HepG2 (cell line): Measurements from ENCODE around the gene ZKSCAN8. TPM values are rescaled to one million over a fixed set of nuclear protein-coding genes. Genes with fewer than 3 reads are reported as not detected.

Experiments used
- ATAC-seq: fragments of 200-7000 bp; cut with Tn5 transposase; 3 replicates; pipeline ENCODE4 v1.9.1; 2020; ENCODE audit warnings: mild to moderate bottlenecking, moderate library complexity
- BruUV-seq: library from RNA; stranded (reverse); fragments of 400-500 nt; replicated peaks from 2 replicates; lab custom pipeline; 2021; lab: Mats Ljungman, UMichigan
- CTCF ChIA-PET: fragments of 300-600 bp; formaldehyde crosslinking; extraction: SDS; loops from one replicate; lab custom pipeline; 2021; ENCODE audit warnings: low total read pairs, inconsistent platforms, low intra/inter-chr PET ratio; lab: Yijun Ruan, JAX
- POLR2A ChIA-PET: fragments of 350-600 bp; sonication (Branson Sonifier 250); formaldehyde crosslinking; loops from one replicate; lab custom pipeline; 2020; ENCODE audit warnings: antibody characterized with exemption, inconsistent platforms; lab: Yijun Ruan, JAX
- DNase-seq: peaks from one replicate; pipeline ENCODE4 v3.0.0-alpha.2; 2015; ENCODE audit warnings: low spot score
- FAIRE-seq: peaks from 3 replicates; lab custom pipeline; 2011; peaks lifted over from hg19 to GRCh38; lab: Jason Lieb, UNC
- H2AFZ ChIP-seq: one replicate; pipeline ENCODE4 v1.6.1; 2011; ENCODE audit warnings: low read length, inconsistent platforms
- H3K27ac ChIP-seq: fragments of 300-600 bp; 3 replicates; pipeline ENCODE4 v1.8.0; 2011; ENCODE audit warnings: mixed run types, mild to moderate bottlenecking, mixed read lengths, low read length, inconsistent platforms; ENCODE audit not compliant: insufficient read depth; ENCODE audit errors: extremely low read length
- H3K27me3 ChIP-seq, 2 experiments: fragments of 200-600 bp in 1 of 2; 2 replicates in 1 of 2; 3 replicates in 1 of 2; pipeline versions ENCODE4 v1.6.0 to v1.8.0; 2011; ENCODE audit warnings: low read length in 2 of 2, mild to moderate bottlenecking in 2 of 2, moderate library complexity in 2 of 2, inconsistent platforms in 1 of 2; ENCODE audit not compliant: insufficient read depth in 2 of 2, control insufficient read depth in 1 of 2
- H3K36me3 ChIP-seq, 2 experiments: fragments of 200-600 bp in 1 of 2; replicated peaks in 1 of 2; 2 replicates in 1 of 2; 3 replicates in 1 of 2; pipeline versions ENCODE4 v1.5.1 to v1.8.0; 2011; ENCODE audit warnings: low read length in 2 of 2, inconsistent platforms in 1 of 2; ENCODE audit not compliant: insufficient read depth in 2 of 2, control insufficient read depth in 1 of 2
- H3K4me1 ChIP-seq: 2 replicates; pipeline ENCODE4 v1.5.1; 2012; ENCODE audit warnings: low read length, inconsistent platforms; ENCODE audit not compliant: insufficient read depth
- H3K4me2 ChIP-seq: 2 replicates; pipeline ENCODE4 v1.6.0; 2011; ENCODE audit warnings: low read depth, low read length, inconsistent platforms
- H3K4me3 ChIP-seq, 3 experiments: fragments of 200-600 bp in 1 of 3; sonication (generic), shearing (Covaris generic) in 1 of 3; replicated peaks in 1 of 3; 2 replicates each; pipeline ENCODE4 v1.5.1; 2011 to 2016; ENCODE audit warnings: low read length in 3 of 3, inconsistent platforms in 2 of 3, low read depth in 2 of 3, mild to moderate bottlenecking in 2 of 3, control low read depth in 1 of 3, mixed read lengths in 1 of 3; ENCODE audit not compliant: insufficient read depth in 1 of 3
- H3K79me2 ChIP-seq: one replicate; pipeline ENCODE4 v1.6.1; 2011; ENCODE audit warnings: low read length, inconsistent platforms; ENCODE audit not compliant: insufficient read depth
- H3K9ac ChIP-seq: 2 replicates; pipeline ENCODE4 v1.6.0; 2011; ENCODE audit warnings: mild to moderate bottlenecking, low read depth, low read length, inconsistent platforms; ENCODE audit not compliant: insufficient read depth
- H3K9me3 ChIP-seq: 2 replicates; pipeline ENCODE4 v1.5.1; 2012; ENCODE audit warnings: mild to moderate bottlenecking, low read length
- H4K20me1 ChIP-seq: 2 replicates; pipeline ENCODE4 v1.6.0; 2011; ENCODE audit warnings: inconsistent platforms, mild to moderate bottlenecking, low read length, moderate library complexity; ENCODE audit not compliant: insufficient read depth
- CC2D1A ChIP-seq: sonication (generic); formaldehyde crosslinking; IDR thresholded peaks from 2 replicates; pipeline ENCODE4 v1.8.1; 2023; ENCODE audit warnings: mild to moderate bottlenecking, missing genetic modification reagents
- DNMT3B ChIP-seq: conservative IDR thresholded peaks from 2 replicates; pipeline ENCODE4 v1.6.1; 2016; ENCODE audit warnings: missing biosample characterization, control low read depth
- GFI1 ChIP-seq: sonication (generic); formaldehyde crosslinking; IDR thresholded peaks from 2 replicates; pipeline ENCODE4 v1.5.0; 2020; ENCODE audit warnings: missing genetic modification reagents, mild to moderate bottlenecking, borderline replicate concordance
- KDM3A ChIP-seq: IDR thresholded peaks from 2 replicates; pipeline ENCODE4 v1.6.1; 2018; ENCODE audit warnings: low read depth, missing compliant biosample characterization
- NCOA2 ChIP-seq: sonication (generic); formaldehyde crosslinking; IDR thresholded peaks from 2 replicates; pipeline ENCODE4 v1.8.0; 2022; ENCODE audit warnings: inconsistent platforms
- ZFY ChIP-seq: sonication (generic); formaldehyde crosslinking; IDR thresholded peaks from 2 replicates; pipeline ENCODE4 v1.4.0; 2020; ENCODE audit warnings: missing genetic modification reagents
- ZNF12 ChIP-seq: sonication (generic); formaldehyde crosslinking; IDR thresholded peaks from 2 replicates; pipeline ENCODE4 v1.5.0; 2020; ENCODE audit warnings: missing genetic modification reagents
- ZNF550 ChIP-seq: sonication (generic); formaldehyde crosslinking; IDR thresholded peaks from 2 replicates; pipeline ENCODE4 v1.4.0; 2020; ENCODE audit warnings: mild to moderate bottlenecking, missing genetic modification reagents, borderline replicate concordance
- ZSCAN20 ChIP-seq: sonication (generic); formaldehyde crosslinking; IDR thresholded peaks from 2 replicates; pipeline ENCODE4 v1.4.0; 2020; ENCODE audit warnings: missing genetic modification reagents, mild to moderate bottlenecking, borderline replicate concordance
- WGBS: methylation state at CpG from one replicate; pipeline ENCODE4 v1.1.6; 2017; ENCODE audit warnings: low lambda C conversion rate; 5-methylcytosine and 5-hydroxymethylcytosine counted together
- in situ Hi-C: cut with HindIII; loops from 2 replicates; pipeline ENCODE4 v1.10.0; 2017; ENCODE audit warnings: low pct_unique_long_range_greater_than_20kb; ENCODE audit not compliant: extremely low pct_ligation_motif_present
- intact Hi-C: fragments of 100-400 bp; cut with micrococcal nuclease; formaldehyde crosslinking; loops from one replicate; pipeline ENCODE4 v1.10.0; 2022; ENCODE audit not compliant: unreplicated experiment
- polyA plus RNA-seq, 8 experiments: library from polyadenylated mRNA; depleted of rRNA in 3 of 8; stranded (reverse) in 7 of 8; unstranded in 1 of 8; fragments of >200 nt; fragmentation: Illumina TruSeq in 4 of 8; extraction: Trizol in 4 of 8; gene quantifications; 2 replicates each; pipeline versions ENCODE4 v1.2.1 to v1.2.3, GENCODE V29; 2011 to 2016; ENCODE audit warnings: low read depth in 4 of 8, missing spikeins in 1 of 8, mixed read lengths in 1 of 8; ENCODE audit not compliant: insufficient read depth in 1 of 8
- total RNA-seq, 5 experiments: library from RNA; depleted of rRNA; stranded (reverse); fragments of >200 nt; fragmentation: Illumina TruSeq; extraction: Trizol; gene quantifications; 2 replicates each; pipeline ENCODE4 v1.2.3, GENCODE V29; 2016; ENCODE audit warnings: low read depth in 1 of 5
- TF ChIP-seq, protein P1 (sequence below): IDR thresholded peaks from 2 replicates; pipeline ENCODE4 v1.6.1; 2016; ENCODE audit warnings: missing compliant biosample characterization, missing genetic modification reagents, borderline replicate concordance
- TF ChIP-seq, protein P2 (sequence below): sonication (generic); formaldehyde crosslinking; IDR thresholded peaks from 2 replicates; pipeline ENCODE4 v1.8.0; 2022; ENCODE audit warnings: mild to moderate bottlenecking, missing genetic modification reagents; ENCODE audit not compliant: insufficient replicate concordance

ZKSCAN8 gene
- total and polyA plus RNA-seq, 2 of the 13 experiments (the other 11 are each of a cell fraction or from before 2014, with no cell fraction given), result 12.4 to 20.9 TPM

DNA sequence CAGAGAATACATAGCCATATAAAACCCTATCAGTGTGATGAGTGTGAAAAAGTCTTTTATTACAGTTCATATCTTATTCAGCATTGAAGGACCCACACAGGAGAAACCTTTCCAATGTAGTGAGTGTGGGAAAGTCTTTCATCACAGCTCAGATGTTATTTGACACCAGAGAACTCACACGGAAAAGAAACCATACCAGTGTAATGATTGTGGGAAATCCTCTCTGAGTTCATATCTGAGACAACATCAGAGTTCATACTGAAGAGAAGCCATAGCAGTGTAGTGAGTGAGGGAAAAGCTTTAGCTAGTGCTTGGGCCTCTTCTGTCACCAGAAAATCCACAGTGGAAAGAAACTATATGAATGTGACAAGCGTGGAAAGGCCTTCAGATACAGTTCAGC lies 25.9 kb upstream of the ZKSCAN8 start:
- in situ Hi-C loops (no loop called here), intact Hi-C loops (no loop called here)
- Histone ChIP-seq H3K27ac (no peak overlapping the region), H3K27me3 (no peaks in the 10 kb centered on the region), H3K4me3 (no peak overlapping the region), H3K4me1 (peaks cover 5% of the 10 kb centered on the region; the same call in 1 of the 2 replicates), H3K79me2 (no peaks in the 10 kb centered on the region), H3K9me3 (no peaks in the 10 kb centered on the region), H3K9ac (no peak overlapping the region), H2AFZ (no peak overlapping the region), H4K20me1 (no peaks in the 10 kb centered on the region), H3K4me2 (no peak overlapping the region), H3K36me3 (peaks cover 0 to 13% of the 10 kb centered on the region in 2 experiments; a peak in 4 of 5 replicates)
- CTCF ChIA-PET, result no interaction called here
- TF ChIP-seq KDM3A (CRISPR knock-in tag) (no peak), ZFY (CRISPR knock-in tag) (no peak), NCOA2 (CRISPR knock-in tag) (no peak), GFI1 (CRISPR knock-in tag) (no peak), ZNF12 (CRISPR knock-in tag) (no peak), CC2D1A (CRISPR knock-in tag) (no peak), ZSCAN20 (CRISPR knock-in tag) (no peak), DNMT3B (CRISPR knock-in tag) (no peak), ZNF550 (no peak)
- TF ChIP-seq, protein P1, sequence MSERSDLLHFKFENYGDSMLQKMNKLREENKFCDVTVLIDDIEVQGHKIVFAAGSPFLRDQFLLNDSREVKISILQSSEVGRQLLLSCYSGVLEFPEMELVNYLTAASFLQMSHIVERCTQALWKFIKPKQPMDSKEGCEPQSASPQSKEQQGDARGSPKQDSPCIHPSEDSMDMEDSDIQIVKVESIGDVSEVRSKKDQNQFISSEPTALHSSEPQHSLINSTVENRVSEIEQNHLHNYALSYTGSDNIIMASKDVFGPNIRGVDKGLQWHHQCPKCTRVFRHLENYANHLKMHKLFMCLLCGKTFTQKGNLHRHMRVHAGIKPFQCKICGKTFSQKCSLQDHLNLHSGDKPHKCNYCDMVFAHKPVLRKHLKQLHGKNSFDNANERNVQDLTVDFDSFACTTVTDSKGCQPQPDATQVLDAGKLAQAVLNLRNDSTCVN (CRISPR knock-in tag), result no peak
- TF ChIP-seq, protein P2, sequence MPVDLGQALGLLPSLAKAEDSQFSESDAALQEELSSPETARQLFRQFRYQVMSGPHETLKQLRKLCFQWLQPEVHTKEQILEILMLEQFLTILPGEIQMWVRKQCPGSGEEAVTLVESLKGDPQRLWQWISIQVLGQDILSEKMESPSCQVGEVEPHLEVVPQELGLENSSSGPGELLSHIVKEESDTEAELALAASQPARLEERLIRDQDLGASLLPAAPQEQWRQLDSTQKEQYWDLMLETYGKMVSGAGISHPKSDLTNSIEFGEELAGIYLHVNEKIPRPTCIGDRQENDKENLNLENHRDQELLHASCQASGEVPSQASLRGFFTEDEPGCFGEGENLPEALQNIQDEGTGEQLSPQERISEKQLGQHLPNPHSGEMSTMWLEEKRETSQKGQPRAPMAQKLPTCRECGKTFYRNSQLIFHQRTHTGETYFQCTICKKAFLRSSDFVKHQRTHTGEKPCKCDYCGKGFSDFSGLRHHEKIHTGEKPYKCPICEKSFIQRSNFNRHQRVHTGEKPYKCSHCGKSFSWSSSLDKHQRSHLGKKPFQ (CRISPR knock-in tag), result no peak
- ATAC-seq, result no peak
- 71% methylated on average over 2 of the region's 2 CpGs for WGBS
- DNase-seq, result no peak
- POLR2A ChIA-PET, result interaction anchor here (1.8 kb wide), 1 partner anchor 11 kb away, joined by 8 read pairs; no protein-coding TSS in a partner anchor
- no peak for FAIRE-seq
- no TSS peak for BruUV-seq
